ENCODE data around the gene RPL38. TPM values are rescaled to one million over a fixed set of nuclear protein-coding genes. Genes with fewer than 3 reads are reported as not detected.

Gene RPL38
- polyA plus RNA-seq, 4 donors: 823 to 1,669 (median 1,378) TPM

DNA sequence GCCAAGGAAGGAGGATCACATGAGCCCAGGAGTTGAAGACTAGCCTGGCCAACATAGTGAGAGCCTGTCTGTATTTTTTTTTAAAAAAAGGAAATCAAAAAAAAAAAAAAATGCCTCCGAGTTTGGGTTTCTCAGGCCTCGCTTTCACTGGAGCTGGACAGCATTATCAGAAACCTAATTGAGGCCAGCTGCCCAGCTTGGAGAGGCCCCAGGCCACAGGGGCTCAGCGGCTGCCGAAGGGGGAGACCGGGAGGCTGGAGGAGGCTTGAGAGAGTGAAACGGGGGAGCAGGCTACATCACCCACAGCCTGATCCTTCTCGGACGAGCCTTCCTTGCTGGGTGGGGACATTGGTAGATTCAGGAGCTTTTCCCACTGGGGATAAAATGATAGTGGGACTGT lies 15.0 kb downstream of the RPL38 start:
- Histone ChIP-seq H3K4me1 (ENCODE audit: control insufficient read depth in 3 of 3, insufficient read depth in 2 of 3, low read depth in 1 of 3, low read length in 2 of 3) (peaks cover 2 to 17% (median 2%) of the 10 kb centered on the region in 3 donors), H3K27me3 (ENCODE audit: control insufficient read depth in 3 of 3, insufficient read depth in 3 of 3, low read length in 3 of 3) (no peaks in the 10 kb centered on the region), H3K27ac (ENCODE audit: low read depth in 1 of 3, low read length in 2 of 3) (no peak overlapping the region), H3K4me3 (ENCODE audit: low read depth in 1 of 3, low read length in 3 of 3) (no peak overlapping the region), H3K36me3 (ENCODE audit: control insufficient read depth in 3 of 3, insufficient read depth in 2 of 3, low read depth in 1 of 3, low read length in 3 of 3) (peaks cover 0 to 63% (median 0%) of the 10 kb centered on the region in 3 donors), H3K9me3 (ENCODE audit: control insufficient read depth in 2 of 2, insufficient read depth in 1 of 2, low read depth in 1 of 2, low read length in 1 of 2) (no peaks in the 10 kb centered on the region)
- DNase-seq (no peak), FAIRE-seq (no peak)
- whole genome bisulfite sequencing, 3 donors: 71 to 89% (median 87%) methylated on average over 8 of the region's 8 CpGs

GRCh38 chr17:74219576-74220133 lies 16.2 kb downstream of the RPL38 start:
- no peak overlapping the region for H3K4me3 ChIP-seq (ENCODE audit: low read depth in 1 of 3, low read length in 3 of 3)
- DNase-seq (no peak), FAIRE-seq (no peak)
- H3K36me3 ChIP-seq (ENCODE audit: control insufficient read depth in 3 of 3, insufficient read depth in 2 of 3, low read depth in 1 of 3, low read length in 3 of 3): peaks cover 0 to 74% (median 0%) of the 10 kb centered on the region in 3 donors
- no peaks in the 10 kb centered on the region for H3K9me3 ChIP-seq (ENCODE audit: control insufficient read depth in 2 of 2, insufficient read depth in 1 of 2, low read depth in 1 of 2, low read length in 1 of 2)
- no peak overlapping the region for H3K27ac ChIP-seq (ENCODE audit: low read depth in 1 of 3, low read length in 2 of 3)
- no peaks in the 10 kb centered on the region for H3K27me3 ChIP-seq (ENCODE audit: control insufficient read depth in 3 of 3, insufficient read depth in 3 of 3, low read length in 3 of 3)
- H3K4me1 ChIP-seq (ENCODE audit: control insufficient read depth in 3 of 3, insufficient read depth in 2 of 3, low read depth in 1 of 3, low read length in 2 of 3): peaks cover 0 to 12% (median 0%) of the 10 kb centered on the region in 3 donors
- 78 to 88% (median 79%) methylated on average over 3 of the region's 3 CpGs for WGBS, 3 donors

GRCh38 chr17:74220219-74220618 lies 16.7 kb downstream of the RPL38 start:
- peaks cover 0 to 79% (median 0%) of the 10 kb centered on the region in 3 donors for H3K36me3 ChIP-seq (ENCODE audit: control insufficient read depth in 3 of 3, insufficient read depth in 2 of 3, low read depth in 1 of 3, low read length in 3 of 3)
- H3K27me3 ChIP-seq (ENCODE audit: control insufficient read depth in 3 of 3, insufficient read depth in 3 of 3, low read length in 3 of 3): no peaks in the 10 kb centered on the region
- no peak overlapping the region for H3K27ac ChIP-seq (ENCODE audit: low read depth in 1 of 3, low read length in 2 of 3)
- 83 to 92% (median 90%) methylated on average over 2 of the region's 2 CpGs for WGBS, 3 donors
- DNase-seq (no peak), FAIRE-seq (no peak)
- no peaks in the 10 kb centered on the region for H3K9me3 ChIP-seq (ENCODE audit: control insufficient read depth in 2 of 2, insufficient read depth in 1 of 2, low read depth in 1 of 2, low read length in 1 of 2)
- no peak overlapping the region for H3K4me3 ChIP-seq (ENCODE audit: low read depth in 1 of 3, low read length in 3 of 3)
- H3K4me1 ChIP-seq (ENCODE audit: control insufficient read depth in 3 of 3, insufficient read depth in 2 of 3, low read depth in 1 of 3, low read length in 2 of 3): peaks cover 0 to 7% (median 0%) of the 10 kb centered on the region in 3 donors

GRCh38 chr17:74220946-74221818 lies 17.7 kb downstream of the RPL38 start:
- H3K4me1 ChIP-seq (ENCODE audit: control insufficient read depth in 3 of 3, insufficient read depth in 2 of 3, low read depth in 1 of 3, low read length in 2 of 3): no peaks in the 10 kb centered on the region
- FAIRE-seq (no peak), DNase-seq (no peak)
- WGBS, 3 donors: 91 to 92% (median 92%) methylated on average over 16 of the region's 16 CpGs
- peaks cover 0 to 81% (median 0%) of the 10 kb centered on the region in 3 donors for H3K36me3 ChIP-seq (ENCODE audit: control insufficient read depth in 3 of 3, insufficient read depth in 2 of 3, low read depth in 1 of 3, low read length in 3 of 3)
- no peaks in the 10 kb centered on the region for H3K9me3 ChIP-seq (ENCODE audit: control insufficient read depth in 2 of 2, insufficient read depth in 1 of 2, low read depth in 1 of 2, low read length in 1 of 2)
- no peaks in the 10 kb centered on the region for H3K27me3 ChIP-seq (ENCODE audit: control insufficient read depth in 3 of 3, insufficient read depth in 3 of 3, low read length in 3 of 3)
- no peak overlapping the region for H3K27ac ChIP-seq (ENCODE audit: low read depth in 1 of 3, low read length in 2 of 3)
- H3K4me3 ChIP-seq (ENCODE audit: low read depth in 1 of 3, low read length in 3 of 3): no peak overlapping the region

DNA sequence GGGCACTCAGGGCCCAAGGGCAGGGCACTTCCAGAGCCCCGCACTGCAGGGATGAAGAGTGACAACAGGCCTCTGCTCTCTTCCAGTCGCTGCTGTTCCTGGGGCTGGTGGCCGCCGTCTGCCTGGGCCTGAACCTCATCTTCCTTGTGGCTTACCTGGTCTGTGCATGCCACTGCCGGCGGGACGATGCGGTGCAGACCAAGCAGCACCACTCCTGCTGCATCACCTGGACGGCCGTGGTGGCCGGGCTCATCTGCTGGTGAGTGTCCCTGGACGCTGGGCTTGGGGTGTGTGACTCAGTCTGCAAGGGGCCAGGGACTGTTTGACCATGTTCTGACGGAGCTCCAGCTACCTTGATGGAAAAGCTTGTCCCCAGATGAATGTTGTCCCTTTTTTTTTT lies 18.9 kb downstream of the RPL38 start:
- FAIRE-seq: no peak
- Histone ChIP-seq H3K4me3 (ENCODE audit: low read depth in 1 of 3, low read length in 3 of 3) (no peak overlapping the region), H3K4me1 (ENCODE audit: control insufficient read depth in 3 of 3, insufficient read depth in 2 of 3, low read depth in 1 of 3, low read length in 2 of 3) (no peaks in the 10 kb centered on the region), H3K36me3 (ENCODE audit: control insufficient read depth in 3 of 3, insufficient read depth in 2 of 3, low read depth in 1 of 3, low read length in 3 of 3) (peaks cover 0 to 71% (median 0%) of the 10 kb centered on the region in 3 donors), H3K27ac (ENCODE audit: low read depth in 1 of 3, low read length in 2 of 3) (no peak overlapping the region), H3K9me3 (ENCODE audit: control insufficient read depth in 2 of 2, insufficient read depth in 1 of 2, low read depth in 1 of 2, low read length in 1 of 2) (no peaks in the 10 kb centered on the region), H3K27me3 (ENCODE audit: control insufficient read depth in 3 of 3, insufficient read depth in 3 of 3, low read length in 3 of 3) (no peaks in the 10 kb centered on the region)
- no peak for DNase-seq
- WGBS, 3 donors: 84 to 94% (median 91%) methylated on average over 11 to 13 of the region's 13 CpGs

DNA sequence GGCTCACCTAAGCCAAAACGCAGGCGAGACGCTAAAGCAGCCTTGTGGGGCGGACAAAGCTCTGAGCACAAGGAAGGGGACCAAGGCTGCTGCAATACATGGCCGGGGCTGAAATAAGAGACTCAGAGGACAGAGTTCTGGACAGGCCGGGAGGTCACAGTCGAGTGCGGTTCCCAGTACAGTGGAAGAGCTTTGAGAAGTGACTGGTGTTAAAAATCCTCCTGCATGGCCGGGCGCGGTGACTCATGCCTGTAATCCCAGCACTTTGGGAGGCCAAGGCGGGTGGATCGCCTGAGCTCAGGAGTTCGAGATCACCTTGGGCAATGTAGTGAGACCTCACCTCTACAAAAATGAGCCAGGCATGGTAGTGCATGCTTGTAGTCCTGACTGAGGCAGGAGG lies 20.4 kb downstream of the RPL38 start:
- FAIRE-seq: no peak
- Histone ChIP-seq H3K36me3 (ENCODE audit: control insufficient read depth in 3 of 3, insufficient read depth in 2 of 3, low read depth in 1 of 3, low read length in 3 of 3) (peaks cover 0 to 59% (median 0%) of the 10 kb centered on the region in 3 donors), H3K4me1 (ENCODE audit: control insufficient read depth in 3 of 3, insufficient read depth in 2 of 3, low read depth in 1 of 3, low read length in 2 of 3) (no peaks in the 10 kb centered on the region), H3K27ac (ENCODE audit: low read depth in 1 of 3, low read length in 2 of 3) (no peak overlapping the region), H3K4me3 (ENCODE audit: low read depth in 1 of 3, low read length in 3 of 3) (no peak overlapping the region), H3K9me3 (ENCODE audit: control insufficient read depth in 2 of 2, insufficient read depth in 1 of 2, low read depth in 1 of 2, low read length in 1 of 2) (no peaks in the 10 kb centered on the region), H3K27me3 (ENCODE audit: control insufficient read depth in 3 of 3, insufficient read depth in 3 of 3, low read length in 3 of 3) (no peaks in the 10 kb centered on the region)
- no peak for DNase-seq
- WGBS, 3 donors: 90 to 94% (median 93%) methylated on average over 14 of the region's 14 CpGs

GRCh38 chr17:74224959-74225725 lies 21.7 kb downstream of the RPL38 start:
- no peak for FAIRE-seq
- no peak for DNase-seq

DNA sequence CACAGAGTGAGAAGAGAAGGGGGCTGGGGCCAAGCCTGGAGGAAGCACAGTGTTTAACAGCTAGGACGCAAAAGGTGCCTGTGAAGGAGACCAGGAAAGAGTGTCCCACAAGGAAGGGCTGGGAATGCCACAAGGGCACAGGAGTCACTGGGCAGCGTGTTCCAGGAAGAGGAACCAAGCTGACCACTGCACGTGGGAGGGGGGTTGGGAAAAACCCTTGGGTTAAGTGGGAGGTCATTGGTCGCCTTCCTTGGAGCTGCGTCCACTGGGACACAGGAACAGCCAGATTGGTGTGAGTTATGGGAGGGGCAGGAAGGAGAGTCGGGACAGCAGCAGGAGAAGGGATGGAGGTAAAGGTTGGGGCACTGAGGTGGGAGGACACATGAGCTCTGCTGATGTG lies 22.8 kb downstream of the RPL38 start:
- FAIRE-seq (no peak), DNase-seq (no peak)
- peaks cover 0 to 62% (median 0%) of the 10 kb centered on the region in 3 donors for H3K36me3 ChIP-seq (ENCODE audit: control insufficient read depth in 3 of 3, insufficient read depth in 2 of 3, low read depth in 1 of 3, low read length in 3 of 3)
- no peaks in the 10 kb centered on the region for H3K9me3 ChIP-seq (ENCODE audit: control insufficient read depth in 2 of 2, insufficient read depth in 1 of 2, low read depth in 1 of 2, low read length in 1 of 2)
- WGBS, 3 donors: 67 to 83% (median 71%) methylated on average over 6 of the region's 6 CpGs
- H3K27ac ChIP-seq (ENCODE audit: low read depth in 1 of 3, low read length in 2 of 3): no peak overlapping the region
- H3K27me3 ChIP-seq (ENCODE audit: control insufficient read depth in 3 of 3, insufficient read depth in 3 of 3, low read length in 3 of 3): no peaks in the 10 kb centered on the region
- no peak overlapping the region for H3K4me3 ChIP-seq (ENCODE audit: low read depth in 1 of 3, low read length in 3 of 3)
- no peaks in the 10 kb centered on the region for H3K4me1 ChIP-seq (ENCODE audit: control insufficient read depth in 3 of 3, insufficient read depth in 2 of 3, low read depth in 1 of 3, low read length in 2 of 3)

More at GRCh38 chr17:74224959-74225725, 21.7 kb downstream of the RPL38 start:
- Histone ChIP-seq H3K36me3 (ENCODE audit: control insufficient read depth in 3 of 3, insufficient read depth in 2 of 3, low read depth in 1 of 3, low read length in 3 of 3) (peaks cover 0 to 61% (median 0%) of the 10 kb centered on the region in 3 donors), H3K27ac (ENCODE audit: low read depth in 1 of 3, low read length in 2 of 3) (no peak overlapping the region), H3K27me3 (ENCODE audit: control insufficient read depth in 3 of 3, insufficient read depth in 3 of 3, low read length in 3 of 3) (no peaks in the 10 kb centered on the region), H3K4me1 (ENCODE audit: control insufficient read depth in 3 of 3, insufficient read depth in 2 of 3, low read depth in 1 of 3, low read length in 2 of 3) (no peaks in the 10 kb centered on the region), H3K4me3 (ENCODE audit: low read depth in 1 of 3, low read length in 3 of 3) (no peak overlapping the region), H3K9me3 (ENCODE audit: control insufficient read depth in 2 of 2, insufficient read depth in 1 of 2, low read depth in 1 of 2, low read length in 1 of 2) (no peaks in the 10 kb centered on the region)
- 91 to 94% (median 94%) methylated on average over 20 of the region's 20 CpGs for whole genome bisulfite sequencing, 3 donors
